ENCODE results near the gene SPTBN4.

Gene SPTBN4

DNA sequence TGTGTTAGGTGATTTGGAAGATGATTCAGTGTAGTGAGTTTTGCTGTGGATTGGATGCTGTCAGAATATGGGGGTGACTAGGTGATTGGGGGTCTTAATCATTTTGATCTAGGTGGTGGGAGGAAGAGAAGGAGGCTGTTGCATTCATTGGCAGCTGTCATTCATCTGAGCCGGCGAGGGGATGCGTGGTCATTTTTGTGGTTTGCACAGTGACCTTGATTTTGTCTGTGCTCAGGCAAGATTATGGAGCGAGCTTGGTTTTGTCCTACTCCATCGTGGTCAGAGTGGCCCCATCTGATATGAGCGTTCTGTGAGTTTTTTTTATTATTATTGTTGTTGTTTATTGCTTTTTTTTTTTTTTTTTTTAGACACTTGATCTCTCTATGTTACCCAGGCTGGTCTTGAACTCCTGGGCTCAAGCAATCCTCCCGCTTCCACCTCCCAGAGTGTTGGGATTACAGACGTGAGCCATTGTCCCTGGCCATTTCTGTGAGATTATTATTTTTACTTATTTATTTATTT, 42.0 kb downstream of the SPTBN4 start:
- no peaks in the 10 kb centered on the region for H3K36me3 ChIP-seq
- no peaks in the 10 kb centered on the region for H3K4me1 ChIP-seq (ENCODE audit: control insufficient read depth in 1 of 2, insufficient read depth in 1 of 2, low read depth in 1 of 2, low read length in 1 of 2)
- TF ChIP-seq, protein P1, sequence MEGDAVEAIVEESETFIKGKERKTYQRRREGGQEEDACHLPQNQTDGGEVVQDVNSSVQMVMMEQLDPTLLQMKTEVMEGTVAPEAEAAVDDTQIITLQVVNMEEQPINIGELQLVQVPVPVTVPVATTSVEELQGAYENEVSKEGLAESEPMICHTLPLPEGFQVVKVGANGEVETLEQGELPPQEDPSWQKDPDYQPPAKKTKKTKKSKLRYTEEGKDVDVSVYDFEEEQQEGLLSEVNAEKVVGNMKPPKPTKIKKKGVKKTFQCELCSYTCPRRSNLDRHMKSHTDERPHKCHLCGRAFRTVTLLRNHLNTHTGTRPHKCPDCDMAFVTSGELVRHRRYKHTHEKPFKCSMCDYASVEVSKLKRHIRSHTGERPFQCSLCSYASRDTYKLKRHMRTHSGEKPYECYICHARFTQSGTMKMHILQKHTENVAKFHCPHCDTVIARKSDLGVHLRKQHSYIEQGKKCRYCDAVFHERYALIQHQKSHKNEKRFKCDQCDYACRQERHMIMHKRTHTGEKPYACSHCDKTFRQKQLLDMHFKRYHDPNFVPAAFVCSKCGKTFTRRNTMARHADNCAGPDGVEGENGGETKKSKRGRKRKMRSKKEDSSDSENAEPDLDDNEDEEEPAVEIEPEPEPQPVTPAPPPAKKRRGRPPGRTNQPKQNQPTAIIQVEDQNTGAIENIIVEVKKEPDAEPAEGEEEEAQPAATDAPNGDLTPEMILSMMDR (IDR thresholded peaks at IDR 0.05): no peak
- H3K27me3 ChIP-seq: peaks cover 71% of the 10 kb centered on the region
- no peak overlapping the region for H3K27ac ChIP-seq
- no peaks in the 10 kb centered on the region for H3K9me3 ChIP-seq
- no peak overlapping the region for H3K4me3 ChIP-seq (ENCODE audit: low read depth in 1 of 2, low read length in 1 of 2)

DNA sequence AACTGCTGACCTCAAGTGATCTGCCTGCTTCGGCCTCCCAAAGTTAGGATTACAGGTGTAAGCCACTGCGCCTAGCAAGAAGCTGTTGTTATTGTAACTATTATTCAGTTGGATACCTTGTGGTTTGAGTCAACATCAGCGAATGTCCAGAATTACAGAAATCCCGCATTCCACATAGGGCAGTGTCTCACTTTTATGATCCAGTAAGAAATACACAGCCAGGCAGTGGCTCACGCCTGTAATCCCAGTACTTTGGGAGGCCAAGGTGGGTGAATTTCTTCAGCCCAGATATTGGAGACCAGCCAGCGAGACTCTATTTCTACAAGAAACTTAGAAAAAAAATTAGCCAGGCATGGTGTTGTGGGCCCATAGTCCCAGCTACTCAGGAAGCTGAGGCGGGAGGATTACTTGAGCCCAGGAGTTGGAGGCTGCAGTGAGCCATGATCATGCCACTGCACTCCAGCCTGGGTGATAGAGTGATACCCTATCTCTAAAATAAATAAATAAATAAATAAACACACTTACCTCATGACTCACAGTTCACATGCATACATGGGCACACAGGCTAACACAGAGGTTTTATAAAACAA, 43.8 kb downstream of the SPTBN4 start:
- TF ChIP-seq, protein P1 (IDR thresholded peaks at IDR 0.05): no peak
- H3K27me3 ChIP-seq: peaks cover 89% of the 10 kb centered on the region
- no peak overlapping the region for H3K4me3 ChIP-seq (ENCODE audit: low read depth in 1 of 2, low read length in 1 of 2)
- no peaks in the 10 kb centered on the region for H3K4me1 ChIP-seq (ENCODE audit: control insufficient read depth in 1 of 2, insufficient read depth in 1 of 2, low read depth in 1 of 2, low read length in 1 of 2)
- H3K27ac ChIP-seq: no peak overlapping the region
- H3K36me3 ChIP-seq: no peaks in the 10 kb centered on the region
- H3K9me3 ChIP-seq: no peaks in the 10 kb centered on the region

DNA sequence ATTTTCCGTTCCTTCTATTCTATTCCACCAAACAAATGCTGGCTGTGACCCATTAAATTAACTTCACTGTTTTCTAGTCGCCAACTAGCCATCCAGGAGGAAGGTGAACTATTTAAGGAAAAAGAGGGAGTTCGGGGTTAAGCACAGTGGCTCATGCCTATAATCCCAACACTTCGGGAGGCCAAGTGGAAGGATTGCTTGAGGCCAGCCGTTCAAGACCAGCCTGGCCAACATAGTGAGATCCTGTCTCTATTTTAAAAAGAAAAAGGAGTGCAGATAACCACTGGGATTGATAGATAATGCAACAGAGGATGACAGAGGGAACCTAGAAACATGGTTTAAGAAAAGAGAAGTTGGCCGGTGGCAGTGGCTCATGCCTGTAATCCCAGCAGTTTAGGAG, 44.7 kb downstream of the SPTBN4 start:
- Histone ChIP-seq H3K27me3 (peaks cover 83% of the 10 kb centered on the region), H3K4me1 (ENCODE audit: control insufficient read depth in 1 of 2, insufficient read depth in 1 of 2, low read depth in 1 of 2, low read length in 1 of 2) (no peaks in the 10 kb centered on the region), H3K27ac (no peak overlapping the region), H3K36me3 (no peaks in the 10 kb centered on the region), H3K9me3 (no peaks in the 10 kb centered on the region), H3K4me3 (ENCODE audit: low read depth in 1 of 2, low read length in 1 of 2) (no peak overlapping the region)
- TF ChIP-seq, protein P1 (IDR thresholded peaks at IDR 0.05): no peak

DNA sequence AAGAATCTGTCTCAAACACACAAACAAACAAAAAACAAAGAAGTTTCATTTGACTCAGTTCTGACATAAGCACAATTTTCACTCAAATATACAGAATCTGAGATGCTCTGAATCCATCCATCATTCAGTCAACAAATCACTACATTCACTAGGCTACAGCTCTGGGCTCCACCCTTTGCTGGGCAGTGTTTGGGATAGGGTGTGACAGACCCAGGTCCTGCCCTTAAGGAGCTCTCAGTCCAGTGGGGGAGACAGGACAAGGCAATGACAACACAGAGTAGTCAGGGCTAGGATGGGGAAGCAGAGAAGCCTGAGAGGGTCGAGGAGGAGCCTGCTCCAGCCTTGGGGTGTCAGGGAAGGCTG, 45.3 kb downstream of the SPTBN4 start:
- H3K4me3 ChIP-seq (ENCODE audit: low read depth in 1 of 2, low read length in 1 of 2): no peak overlapping the region
- H3K9me3 ChIP-seq: no peaks in the 10 kb centered on the region
- no peaks in the 10 kb centered on the region for H3K36me3 ChIP-seq
- TF ChIP-seq, protein P1 (IDR thresholded peaks at IDR 0.05): no peak
- no peaks in the 10 kb centered on the region for H3K4me1 ChIP-seq (ENCODE audit: control insufficient read depth in 1 of 2, insufficient read depth in 1 of 2, low read depth in 1 of 2, low read length in 1 of 2)
- peaks cover 89% of the 10 kb centered on the region for H3K27me3 ChIP-seq
- no peak overlapping the region for H3K27ac ChIP-seq

DNA sequence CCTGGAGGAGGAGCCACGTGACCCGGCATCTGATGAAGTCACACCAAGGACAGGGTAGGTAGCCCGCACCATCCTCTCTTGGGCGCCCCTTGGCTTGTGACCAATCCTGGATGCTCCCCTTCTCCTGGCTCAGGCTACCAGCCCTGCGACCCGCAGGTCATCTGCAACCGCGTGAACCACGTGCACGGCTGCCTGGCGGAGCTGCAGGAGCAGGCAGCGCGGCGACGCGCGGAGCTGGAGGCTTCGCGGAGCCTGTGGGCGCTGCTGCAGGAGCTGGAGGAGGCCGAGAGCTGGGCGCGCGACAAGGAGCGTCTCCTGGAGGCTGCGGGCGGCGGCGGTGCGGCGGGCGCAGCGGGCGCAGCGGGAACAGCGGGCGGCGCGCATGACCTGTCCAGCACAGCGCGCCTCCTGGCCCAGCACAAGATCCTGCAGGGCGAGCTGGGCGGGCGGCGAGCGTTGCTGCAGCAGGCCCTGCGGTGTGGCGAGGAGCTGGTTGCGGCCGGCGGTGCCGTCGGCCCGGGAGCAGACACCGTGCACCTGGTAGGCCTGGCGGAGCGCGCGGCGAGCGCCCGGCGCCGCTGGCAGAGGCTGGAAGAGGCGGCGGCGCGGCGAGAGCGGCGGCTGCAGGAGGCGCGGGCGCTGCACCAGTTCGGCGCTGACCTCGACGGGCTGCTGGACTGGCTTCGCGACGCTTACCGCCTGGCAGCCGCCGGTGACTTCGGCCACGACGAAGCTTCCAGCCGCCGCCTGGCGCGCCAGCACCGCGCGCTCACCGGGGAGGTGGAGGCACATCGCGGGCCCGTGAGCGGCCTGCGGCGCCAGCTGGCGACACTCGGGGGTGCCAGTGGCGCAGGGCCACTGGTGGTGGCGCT, 45.9 kb downstream of the SPTBN4 start:
- Histone ChIP-seq H3K4me1 (ENCODE audit: control insufficient read depth in 1 of 2, insufficient read depth in 1 of 2, low read depth in 1 of 2, low read length in 1 of 2) (no peaks in the 10 kb centered on the region), H3K27ac (no peak overlapping the region), H3K9me3 (no peaks in the 10 kb centered on the region), H3K36me3 (no peaks in the 10 kb centered on the region), H3K4me3 (ENCODE audit: low read depth in 1 of 2, low read length in 1 of 2) (no peak overlapping the region), H3K27me3 (peaks cover 93% of the 10 kb centered on the region)
- TF ChIP-seq, protein P1 (IDR thresholded peaks at IDR 0.05): no peak

Data from neutrophil (primary cell).